ENCODE data around the gene METTL16. TPM values are rescaled to one million over a fixed set of nuclear protein-coding genes. Genes with fewer than 3 reads are reported as not detected.
A peak's percentile ranks its signal among the peaks of the same experiment; 100 is the strongest.
"Not testable (repeated sequence)": the region's sequence is repeated elsewhere in the genome, so short reads cannot be mapped to it uniquely, and the experiment has no call there.

The METTL16 gene
- total RNA-seq, 1 donor from 2014 or later, result 20.8 TPM

GRCh38 chr17:2549392-2550211 lies 37.9 kb upstream of the METTL16 start:
- Histone ChIP-seq H3K27ac (replicated peaks) (no peak overlapping the region), H3K4me3 (no peak overlapping the region), H3K9me3 (replicated peaks) (no peaks in the 10 kb centered on the region), H3K4me1 (peaks cover 9% of the 10 kb centered on the region), H3K36me3 (no peaks in the 10 kb centered on the region), H3K27me3 (ENCODE audit: low read depth) (peaks cover 7% of the 10 kb centered on the region)
- DNase-seq, result no peak
- TF ChIP-seq CTCF (IDR thresholded peaks at IDR 0.05; ENCODE audit: borderline replicate concordance), result no peak
- intact Hi-C loops (cut with micrococcal nuclease), result no loop called here

GRCh38 chr17:2548026-2548425 lies 36.3 kb upstream of the METTL16 start:
- H3K4me1 ChIP-seq; H3K27ac ChIP-seq (replicated peaks); intact Hi-C loops (cut with micrococcal nuclease); H3K9me3 ChIP-seq (replicated peaks); H3K4me3 ChIP-seq; H3K27me3 ChIP-seq (ENCODE audit: low read depth); DNase-seq; H3K36me3 ChIP-seq: not testable (repeated sequence)

- Histone ChIP-seq H3K27me3 (ENCODE audit: low read depth) (no peaks in the 10 kb centered on the region), H3K36me3 (no peaks in the 10 kb centered on the region), H3K4me3 (no peak overlapping the region), H3K4me1 (peaks cover 15% of the 10 kb centered on the region), H3K27ac (replicated peaks) (no peak overlapping the region), H3K9me3 (replicated peaks) (no peaks in the 10 kb centered on the region)
- intact Hi-C loops (cut with micrococcal nuclease), result no loop called here
- no peak for TF ChIP-seq CTCF (IDR thresholded peaks at IDR 0.05; ENCODE audit: borderline replicate concordance)
- no peak for DNase-seq
Measured at GRCh38 chr17:2547176-2547575, 35.5 kb upstream of the METTL16 start.

- Histone ChIP-seq H3K36me3 (no peaks in the 10 kb centered on the region), H3K9me3 (replicated peaks) (no peaks in the 10 kb centered on the region), H3K27me3 (ENCODE audit: low read depth) (no peaks in the 10 kb centered on the region), H3K4me3 (no peak overlapping the region), H3K4me1 (peaks cover 15% of the 10 kb centered on the region), H3K27ac (replicated peaks) (peak overlapping the region; percentile 66)
- DNase-seq, result peak; percentile 27
- intact Hi-C loops (cut with micrococcal nuclease), result no loop called here
- no peak for TF ChIP-seq CTCF (IDR thresholded peaks at IDR 0.05; ENCODE audit: borderline replicate concordance)
Measured at GRCh38 chr17:2545393-2545792, 33.7 kb upstream of the METTL16 start.

- H3K36me3 ChIP-seq, result no peaks in the 10 kb centered on the region
- intact Hi-C loops (cut with micrococcal nuclease), result no loop called here
- no peak for TF ChIP-seq CTCF (IDR thresholded peaks at IDR 0.05; ENCODE audit: borderline replicate concordance)
Measured at GRCh38 chr17:2542456-2542855, 30.8 kb upstream of the METTL16 start.

GRCh38 chr17:2542056-2542455 lies 30.4 kb upstream of the METTL16 start:
- no peaks in the 10 kb centered on the region for H3K27me3 ChIP-seq (ENCODE audit: low read depth)
- H3K36me3 ChIP-seq, result no peaks in the 10 kb centered on the region
- intact Hi-C loops (cut with micrococcal nuclease), result no loop called here
- no peak overlapping the region for H3K4me3 ChIP-seq
- H3K9me3 ChIP-seq (replicated peaks), result no peaks in the 10 kb centered on the region
- no peak overlapping the region for H3K27ac ChIP-seq (replicated peaks)
- no peak for DNase-seq
- no peak for TF ChIP-seq CTCF (IDR thresholded peaks at IDR 0.05; ENCODE audit: borderline replicate concordance)
- H3K4me1 ChIP-seq, result peaks cover 15% of the 10 kb centered on the region

More at GRCh38 chr17:2542456-2542855, 30.8 kb upstream of the METTL16 start:
- H3K4me1 ChIP-seq, result peaks cover 15% of the 10 kb centered on the region
- DNase-seq, result no peak
- no peak overlapping the region for H3K27ac ChIP-seq (replicated peaks)
- H3K4me3 ChIP-seq, result no peak overlapping the region
- H3K27me3 ChIP-seq (ENCODE audit: low read depth), result no peaks in the 10 kb centered on the region
- no peaks in the 10 kb centered on the region for H3K9me3 ChIP-seq (replicated peaks)

GRCh38 chr17:2537579-2537978 lies 25.9 kb upstream of the METTL16 start:
- H3K27ac ChIP-seq (replicated peaks); intact Hi-C loops (cut with micrococcal nuclease); H3K36me3 ChIP-seq; H3K4me3 ChIP-seq; H3K27me3 ChIP-seq (ENCODE audit: low read depth); DNase-seq; H3K4me1 ChIP-seq; H3K9me3 ChIP-seq (replicated peaks): not testable (repeated sequence)

All from left ventricle myocardium inferior (tissue), 1 donor.